Activated CD4-positive, alpha-beta T cell treated with anti-CD3 and anti-CD28 coated beads, Interleukin-2, Interleukin-6, amounts not matched to agents 100 ng/mL and 50 ng/mL, durations not matched to agents 16 hours and 8 hours (primary cell): ENCODE results near the gene PAQR4.
A peak's percentile ranks its signal among the peaks of the same experiment; 100 is the strongest.

Experiments
- DNase-seq: peaks from one replicate; pipeline ENCODE4 v3.0.0-alpha.2; 2020

The PAQR4 gene

GRCh38 chr16:2981177-2981898 lies 12.2 kb downstream of the PAQR4 start:
- no peak for DNase-seq

- no peak for DNase-seq
Observed at GRCh38 chr16:2981899-2982250, 12.7 kb downstream of the PAQR4 start.

GRCh38 chr16:2982402-2982801 lies 13.3 kb downstream of the PAQR4 start:
- DNase-seq = no peak

- peak; percentile 89 for DNase-seq
Observed at GRCh38 chr16:2983706-2984136, 14.6 kb downstream of the PAQR4 start.

GRCh38 chr16:2985462-2985861 lies 16.3 kb downstream of the PAQR4 start:
- DNase-seq = no peak

GRCh38 chr16:2985893-2986355 lies 16.8 kb downstream of the PAQR4 start:
- DNase-seq = no peak

- DNase-seq = no peak
Observed at GRCh38 chr16:2986623-2987188, 17.6 kb downstream of the PAQR4 start.

GRCh38 chr16:2987286-2987685 lies 18.1 kb downstream of the PAQR4 start:
- no peak for DNase-seq

- DNase-seq = no peak
Observed at GRCh38 chr16:2987833-2988232, 18.7 kb downstream of the PAQR4 start.

- DNase-seq = no peak
Observed at GRCh38 chr16:2988590-2989099, 19.5 kb downstream of the PAQR4 start.

GRCh38 chr16:2990891-2991290 lies 21.7 kb downstream of the PAQR4 start:
- DNase-seq = no peak

- DNase-seq = no peak
Observed at GRCh38 chr16:2991566-2992261, 22.6 kb downstream of the PAQR4 start.

GRCh38 chr16:2992383-2993081 lies 23.4 kb downstream of the PAQR4 start:
- no peak for DNase-seq

- DNase-seq = no peak
Observed at GRCh38 chr16:2996298-2996697, 27.1 kb downstream of the PAQR4 start.

GRCh38 chr16:2999929-3000328 lies 30.8 kb downstream of the PAQR4 start:
- DNase-seq = no peak

- no peak for DNase-seq
Observed at GRCh38 chr16:3000540-3000939, 31.4 kb downstream of the PAQR4 start.

GRCh38 chr16:3001316-3001715 lies 32.2 kb downstream of the PAQR4 start:
- DNase-seq = no peak

- peak; percentile 99 for DNase-seq
Observed at GRCh38 chr16:3003582-3004270, 34.6 kb downstream of the PAQR4 start.

GRCh38 chr16:3004319-3004718 lies 35.2 kb downstream of the PAQR4 start:
- DNase-seq = no peak

- no peak for DNase-seq
Observed at GRCh38 chr16:3004781-3005284, 35.7 kb downstream of the PAQR4 start.

- DNase-seq = no peak
Observed at GRCh38 chr16:3007059-3007956, 38.2 kb downstream of the PAQR4 start.
